Stimulated activated naive CD8-positive, alpha-beta T cell treated with anti-CD3 and anti-CD28 coated beads, Interleukin-15, amount 100 ng/mL, for 72 hours (primary cell): Measurements from ENCODE around the gene PPID.
A peak's percentile ranks its signal among the peaks of the same experiment; 100 is the strongest.
"Not testable (repeated sequence)": the region's sequence is repeated elsewhere in the genome, so short reads cannot be mapped to it uniquely, and the experiment has no call there.

ENCODE experiments used
- ATAC-seq: fragments of 150-1000 bp; cut with Tn5 transposase; 2 replicates; pipeline ENCODE4 v1.10.0; 2021; ENCODE audit warnings: mild to moderate bottlenecking, moderate library complexity
- DNase-seq, 2 donors: peaks; one replicate each; pipeline ENCODE4 v3.0.0; 2021 to 2022
- H3K27ac Mint-ChIP-seq, 2 donors: one replicate each; pipeline ENCODE4 v1.8.0; 2022; ENCODE audit warnings: mild to moderate bottlenecking in 2 of 2, mixed read lengths in 2 of 2, moderate library complexity in 2 of 2
- H3K27me3 Mint-ChIP-seq: one replicate; pipeline ENCODE4 v1.8.0; 2022; ENCODE audit warnings: mixed read lengths
- H3K4me1 Mint-ChIP-seq: one replicate; pipeline ENCODE4 v1.8.0; 2022; ENCODE audit warnings: mild to moderate bottlenecking, mixed read lengths
- H3K4me3 Mint-ChIP-seq, 2 donors: one replicate each; pipeline ENCODE4 v1.8.0; 2022; ENCODE audit warnings: mild to moderate bottlenecking in 2 of 2, mixed read lengths in 2 of 2, moderate library complexity in 1 of 2
- H3K9me3 Mint-ChIP-seq, 2 donors: one replicate each; pipeline ENCODE4 v1.8.0; 2022; ENCODE audit warnings: mixed read lengths in 2 of 2

The PPID gene

DNA sequence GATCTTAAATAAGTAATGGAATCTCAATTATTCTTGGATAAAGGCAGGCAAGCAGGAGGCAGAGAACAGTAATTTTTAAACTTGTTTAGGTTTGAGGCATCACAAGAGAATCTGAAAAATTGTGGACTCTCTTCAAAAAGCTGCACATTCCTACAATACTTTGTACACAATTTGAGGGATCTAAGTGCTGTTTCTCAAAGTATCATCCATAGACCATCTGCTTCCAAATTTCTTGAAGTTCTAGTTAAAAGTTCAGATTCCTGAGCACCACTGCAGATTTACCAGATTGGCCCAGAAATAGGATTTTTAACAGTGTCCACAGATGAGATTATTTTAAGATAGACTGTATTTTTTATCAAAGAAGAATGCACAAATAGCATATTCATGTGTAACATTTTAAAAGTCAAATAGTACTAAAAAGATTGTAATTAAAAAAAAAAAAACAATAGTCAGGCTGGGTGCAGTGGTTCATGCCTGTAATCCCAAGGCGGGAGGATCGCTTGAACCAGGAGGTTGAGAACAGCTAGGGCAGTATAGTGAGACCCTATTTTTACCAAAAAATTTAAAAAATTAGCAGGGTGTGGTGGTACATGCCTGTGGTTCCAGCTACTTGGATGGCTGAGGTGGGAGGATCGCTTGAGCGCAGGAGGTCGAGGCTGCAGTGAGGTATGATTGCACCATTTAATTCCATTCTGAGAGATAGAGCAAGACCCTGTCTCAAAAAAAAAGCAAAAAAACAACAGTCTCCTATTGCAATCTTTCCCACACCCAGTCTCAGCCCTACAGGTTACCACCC lies 31.4 kb upstream of the PPID start:
- Mint-ChIP-seq H3K27ac (no peak overlapping the region), H3K27me3 (peaks cover 18% of the 10 kb centered on the region), H3K4me1 (no peaks in the 10 kb centered on the region), H3K4me3 (no peak overlapping the region), H3K9me3 (no peaks in the 10 kb centered on the region)
- DNase-seq (no peak), ATAC-seq (no peak)

- no peak overlapping the region for H3K4me3 Mint-ChIP-seq
- DNase-seq (no peak), ATAC-seq (no peak)
- no peaks in the 10 kb centered on the region for H3K9me3 Mint-ChIP-seq
- no peaks in the 10 kb centered on the region for H3K4me1 Mint-ChIP-seq
- H3K27me3 Mint-ChIP-seq: no peaks in the 10 kb centered on the region
- H3K27ac Mint-ChIP-seq: no peak overlapping the region
These were observed 27.2 kb upstream of the PPID start for GRCh38 chr4:158750379-158750778.

DNA sequence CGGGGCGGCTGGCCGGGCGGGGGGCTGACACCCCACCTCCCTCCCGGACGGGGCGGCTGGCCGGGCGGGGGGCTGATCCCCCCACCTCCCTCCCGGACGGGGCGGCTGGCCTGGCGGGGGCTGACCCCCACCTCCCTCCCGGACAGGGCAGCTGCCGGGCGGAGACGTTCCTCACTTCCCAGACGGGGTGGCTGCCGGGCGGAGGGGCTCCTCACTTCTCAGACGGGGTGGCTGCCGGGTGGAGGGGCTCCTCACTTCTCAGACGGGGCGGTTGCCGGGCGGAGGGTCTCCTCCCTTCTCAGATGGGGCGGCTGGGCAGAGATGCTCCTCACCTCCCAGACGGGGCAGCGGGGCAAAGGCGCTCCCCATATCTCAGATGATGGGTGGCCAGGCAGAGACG lies 23.3 kb upstream of the PPID start:
- not testable (repeated sequence) for DNase-seq, H3K27me3 Mint-ChIP-seq, H3K4me1 Mint-ChIP-seq, H3K9me3 Mint-ChIP-seq, H3K27ac Mint-ChIP-seq, H3K4me3 Mint-ChIP-seq, ATAC-seq

- Mint-ChIP-seq H3K27ac (no peak overlapping the region), H3K27me3 (no peaks in the 10 kb centered on the region), H3K4me1 (no peaks in the 10 kb centered on the region), H3K4me3 (no peak overlapping the region), H3K9me3 (no peaks in the 10 kb centered on the region)
- no peak for DNase-seq
- no peak for ATAC-seq
These were observed 18.3 kb upstream of the PPID start for GRCh38 chr4:158741326-158742021.

GRCh38 chr4:158739600-158739999 lies 16.4 kb upstream of the PPID start:
- Mint-ChIP-seq H3K4me1 (no peaks in the 10 kb centered on the region), H3K4me3 (no peak overlapping the region), H3K9me3 (no peaks in the 10 kb centered on the region), H3K27ac (no peak overlapping the region), H3K27me3 (no peaks in the 10 kb centered on the region)
- DNase-seq (no peak), ATAC-seq (no peak)

DNA sequence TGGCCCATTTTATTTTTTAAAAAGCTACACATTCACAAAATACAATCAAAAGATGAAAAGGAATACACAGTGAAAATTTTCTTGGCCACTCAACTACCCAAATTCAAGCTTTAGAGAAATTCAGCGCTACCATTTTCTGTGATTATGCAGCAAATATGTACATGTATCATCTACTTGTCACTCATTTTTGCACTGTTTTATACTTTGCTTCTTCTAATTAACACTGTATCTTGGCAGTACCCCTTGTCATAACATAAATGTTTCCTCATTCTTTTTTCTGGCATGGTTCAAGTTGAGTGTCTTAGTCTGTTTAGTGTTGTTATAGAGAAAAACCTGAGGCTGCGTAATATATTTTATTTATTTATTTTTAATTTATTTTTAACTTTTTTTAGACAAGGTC lies 15.7 kb upstream of the PPID start:
- Mint-ChIP-seq H3K27ac (peak overlapping the region in 1 of 2 donors; percentile 35), H3K9me3 (no peaks in the 10 kb centered on the region), H3K4me1 (no peaks in the 10 kb centered on the region), H3K27me3 (no peaks in the 10 kb centered on the region), H3K4me3 (no peak overlapping the region)
- DNase-seq: no peak
- no peak for ATAC-seq

GRCh38 chr4:158729716-158730559 lies 6.7 kb upstream of the PPID start:
- peak; percentile 89 for ATAC-seq
- H3K4me1 Mint-ChIP-seq: peaks cover 15% of the 10 kb centered on the region
- H3K9me3 Mint-ChIP-seq: no peaks in the 10 kb centered on the region
- no peak overlapping the region for H3K4me3 Mint-ChIP-seq
- H3K27ac Mint-ChIP-seq: no peak overlapping the region
- DNase-seq: peak; percentile 31 to 41
- peaks cover 31% of the 10 kb centered on the region for H3K27me3 Mint-ChIP-seq

- Mint-ChIP-seq H3K4me3 (no peak overlapping the region), H3K4me1 (peaks cover 27% of the 10 kb centered on the region), H3K27ac (no peak overlapping the region), H3K27me3 (peaks cover 31% of the 10 kb centered on the region), H3K9me3 (no peaks in the 10 kb centered on the region)
- ATAC-seq: no peak
- no peak for DNase-seq
These were observed 5.0 kb upstream of the PPID start for GRCh38 chr4:158728236-158728635.

DNA sequence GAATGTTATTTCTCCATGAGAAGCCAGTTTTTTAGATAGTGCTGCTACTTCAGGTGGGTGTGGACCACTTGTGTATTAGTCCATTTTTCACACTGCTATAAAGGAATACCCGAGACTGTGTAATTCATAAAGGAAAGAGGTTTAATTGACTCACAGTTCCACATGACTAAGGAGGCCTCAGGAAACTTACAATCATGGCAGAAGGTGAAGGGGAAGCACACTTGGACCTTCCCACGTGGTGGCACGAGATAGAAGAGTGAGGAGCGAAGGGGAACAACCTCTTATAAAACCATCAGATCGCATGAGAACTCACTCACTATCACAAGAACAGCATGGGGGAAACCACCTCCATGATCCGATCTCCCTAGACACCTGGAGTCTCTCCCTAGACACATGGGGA lies 3.4 kb upstream of the PPID start:
- Mint-ChIP-seq H3K4me3 (no peak overlapping the region), H3K27ac (no peak overlapping the region), H3K27me3 (peaks cover 24% of the 10 kb centered on the region), H3K9me3 (no peaks in the 10 kb centered on the region), H3K4me1 (peaks cover 31% of the 10 kb centered on the region)
- no peak for DNase-seq
- ATAC-seq: no peak

DNA sequence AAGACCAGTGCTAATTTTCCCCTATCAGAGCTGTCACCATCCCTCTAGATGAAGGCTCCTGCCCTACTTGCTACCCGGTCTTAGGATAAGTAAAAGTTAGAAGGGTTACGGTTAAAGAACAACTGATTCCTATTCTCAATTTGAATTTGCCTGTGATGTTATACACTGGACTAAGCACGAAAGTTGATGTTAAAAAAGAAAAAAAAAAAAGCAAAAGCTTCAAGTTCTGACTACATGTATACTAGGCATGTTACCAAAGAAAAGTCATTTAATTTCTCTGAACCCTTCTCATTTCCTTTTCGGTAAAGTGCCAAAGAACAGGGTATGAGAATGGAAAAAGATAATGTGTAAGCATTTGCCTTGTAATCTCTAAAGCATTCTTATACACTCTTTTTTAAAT lies 1.4 kb upstream of the PPID start:
- Mint-ChIP-seq H3K27me3 (peaks cover 11% of the 10 kb centered on the region), H3K4me1 (peaks cover 36% of the 10 kb centered on the region), H3K27ac (peak overlapping the region; percentile 34 to 98), H3K9me3 (no peaks in the 10 kb centered on the region), H3K4me3 (peak overlapping the region in 1 of 2 donors; percentile 95)
- ATAC-seq (no peak), DNase-seq (no peak)

DNA sequence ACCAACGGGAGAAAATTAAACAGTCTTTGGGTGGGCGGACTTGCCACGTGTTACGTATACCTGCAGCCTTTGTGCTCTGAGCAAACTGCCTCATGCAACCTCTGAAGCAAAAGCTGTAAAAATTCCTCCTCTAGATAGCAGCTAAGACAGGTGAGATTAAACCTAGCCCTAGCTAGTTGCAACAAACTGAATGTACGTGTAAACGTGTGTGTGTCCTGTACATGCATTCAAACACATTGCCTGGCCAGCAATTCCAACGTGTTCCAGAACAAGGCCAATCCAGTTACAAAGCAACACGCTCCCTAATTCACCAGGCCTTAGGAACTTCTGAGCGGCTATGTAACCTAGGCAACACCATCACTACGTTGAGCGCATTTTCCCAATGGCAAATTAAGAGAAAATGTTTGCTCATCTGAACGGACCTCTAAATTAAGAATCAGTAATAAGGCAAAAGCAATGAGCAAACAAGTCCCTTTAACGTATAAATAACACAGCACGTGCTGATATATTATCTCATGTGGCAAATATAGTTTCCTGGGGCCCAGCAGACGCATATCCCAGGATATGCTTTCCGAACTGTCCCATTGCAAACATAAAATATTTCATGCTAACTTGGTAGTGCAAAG lies 792 bp downstream of the PPID start:
- DNase-seq: no peak
- ATAC-seq: no peak
- peak overlapping the region; percentile 96 to 98 for H3K27ac Mint-ChIP-seq
- H3K27me3 Mint-ChIP-seq: no peaks in the 10 kb centered on the region
- peaks cover 34% of the 10 kb centered on the region for H3K4me1 Mint-ChIP-seq
- H3K4me3 Mint-ChIP-seq: peak overlapping the region; percentile 92 to 95
- no peaks in the 10 kb centered on the region for H3K9me3 Mint-ChIP-seq

- H3K4me3 Mint-ChIP-seq: peak overlapping the region; percentile 92 to 95
- peak overlapping the region in 1 of 2 donors; percentile 98 for H3K27ac Mint-ChIP-seq
- no peaks in the 10 kb centered on the region for H3K27me3 Mint-ChIP-seq
- H3K4me1 Mint-ChIP-seq: peaks cover 38% of the 10 kb centered on the region
- ATAC-seq (no peak), DNase-seq (no peak)
- no peaks in the 10 kb centered on the region for H3K9me3 Mint-ChIP-seq
These were observed 1.5 kb downstream of the PPID start for GRCh38 chr4:158721680-158722079.

DNA sequence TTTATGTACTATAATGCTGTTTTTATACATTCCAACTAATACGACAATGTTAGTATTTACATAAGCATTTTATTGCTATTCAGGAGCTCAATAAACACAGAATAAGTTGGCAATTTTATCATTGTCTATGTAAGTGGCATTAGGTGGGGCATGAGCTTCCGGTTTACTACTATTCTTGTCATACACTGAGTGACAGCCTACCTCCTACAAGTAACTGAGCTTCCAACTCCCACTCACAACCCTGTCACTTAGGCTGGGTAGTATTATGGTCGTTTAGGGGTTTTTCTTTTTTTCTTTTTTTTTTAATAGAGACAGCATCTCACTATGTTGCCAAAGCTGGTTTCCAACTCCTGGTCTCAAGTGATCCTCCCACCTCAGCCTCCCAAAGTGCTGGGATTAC lies 7.4 kb downstream of the PPID start:
- no peak overlapping the region for H3K4me3 Mint-ChIP-seq
- peak overlapping the region in 1 of 2 donors; percentile 59 for H3K27ac Mint-ChIP-seq
- no peaks in the 10 kb centered on the region for H3K9me3 Mint-ChIP-seq
- ATAC-seq (no peak), DNase-seq (no peak)
- peaks cover 15% of the 10 kb centered on the region for H3K4me1 Mint-ChIP-seq
- no peaks in the 10 kb centered on the region for H3K27me3 Mint-ChIP-seq

DNA sequence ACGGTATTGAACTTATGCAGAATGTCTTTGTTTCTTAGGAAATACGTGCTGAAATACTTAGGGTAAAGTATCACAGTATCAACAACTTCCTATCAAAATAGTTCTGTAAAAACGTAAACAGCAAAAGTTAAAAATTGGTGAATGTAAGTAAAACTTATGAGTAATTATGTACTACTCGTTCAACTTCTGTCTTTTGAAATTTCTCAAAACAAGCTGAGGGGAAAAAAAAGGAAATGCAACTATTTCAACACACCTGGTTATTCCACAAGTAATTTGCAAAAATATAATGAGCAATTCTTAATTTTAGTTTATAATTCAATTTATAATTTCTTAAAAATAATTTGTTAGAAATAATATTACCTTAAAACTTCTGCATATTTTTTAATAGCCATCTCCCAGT lies 8.3 kb downstream of the PPID start:
- H3K27ac Mint-ChIP-seq: no peak overlapping the region
- no peak for ATAC-seq
- no peaks in the 10 kb centered on the region for H3K27me3 Mint-ChIP-seq
- DNase-seq: no peak
- H3K4me1 Mint-ChIP-seq: peaks cover 15% of the 10 kb centered on the region
- H3K4me3 Mint-ChIP-seq: no peak overlapping the region
- no peaks in the 10 kb centered on the region for H3K9me3 Mint-ChIP-seq

DNA sequence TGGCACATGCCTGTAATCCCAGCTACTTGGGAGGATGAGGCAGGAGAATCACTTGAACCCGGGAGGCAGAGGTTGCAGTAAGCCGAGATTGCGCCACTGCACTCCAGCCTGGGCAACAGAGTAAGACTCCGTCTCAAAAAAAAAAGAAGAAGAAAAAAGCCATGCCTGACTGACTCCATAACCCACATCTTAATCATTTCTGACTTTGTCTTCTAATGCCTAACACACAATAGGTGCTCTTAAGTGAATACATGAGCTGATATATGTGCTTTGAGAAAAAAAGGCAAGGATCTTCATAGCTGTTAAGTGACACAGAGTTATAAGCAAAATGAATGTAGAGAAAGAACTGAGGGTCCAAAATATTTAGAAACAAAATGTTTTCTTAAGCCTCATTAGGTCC lies 10.6 kb downstream of the PPID start:
- not testable (repeated sequence) for DNase-seq, H3K27ac Mint-ChIP-seq, H3K27me3 Mint-ChIP-seq, H3K4me1 Mint-ChIP-seq, H3K9me3 Mint-ChIP-seq, H3K4me3 Mint-ChIP-seq, ATAC-seq
